Trophoblast cell (in vitro differentiated cells and primary cell): Measurements from ENCODE around the gene PDE4D.
"Not testable (repeated sequence)": the region's sequence is repeated elsewhere in the genome, so short reads cannot be mapped to it uniquely, and the experiment has no call there.

Source experiments
- DNase-seq, 2 donors: peaks; one replicate each; pipeline ENCODE4 v3.0.0-alpha.2; 2016
- H2AFZ ChIP-seq: 2 replicates; pipeline ENCODE4 v1.6.1; 2013; ENCODE audit warnings: low read length, moderate library complexity, mild to moderate bottlenecking; ENCODE audit not compliant: insufficient read depth, poor library complexity
- H2AK5ac ChIP-seq: 2 replicates; pipeline ENCODE4 v1.6.1; 2013; ENCODE audit warnings: mild to moderate bottlenecking, low read length
- H2BK120ac ChIP-seq: 2 replicates; pipeline ENCODE4 v1.6.1; 2013; ENCODE audit warnings: low read length, mild to moderate bottlenecking, moderate library complexity; ENCODE audit not compliant: insufficient read depth, poor library complexity
- H2BK12ac ChIP-seq: 2 replicates; pipeline ENCODE4 v1.6.1; 2013; ENCODE audit warnings: mild to moderate bottlenecking, low read length, moderate library complexity
- H2BK5ac ChIP-seq: 2 replicates; pipeline ENCODE4 v1.6.1; 2013; ENCODE audit warnings: low read length, low read depth, moderate library complexity, mild to moderate bottlenecking; ENCODE audit not compliant: poor library complexity
- H3K14ac ChIP-seq: 2 replicates; pipeline ENCODE4 v1.6.1; 2013; ENCODE audit warnings: mild to moderate bottlenecking, low read length
- H3K18ac ChIP-seq: 2 replicates; pipeline ENCODE4 v1.6.1; 2013; ENCODE audit warnings: mild to moderate bottlenecking, low read length
- H3K23ac ChIP-seq: 2 replicates; pipeline ENCODE4 v1.6.1; 2013; ENCODE audit warnings: low read length
- H3K27ac ChIP-seq: 2 replicates; pipeline ENCODE4 v1.5.1; 2013; ENCODE audit warnings: low read depth, mild to moderate bottlenecking, inconsistent platforms, low read length, moderate library complexity
- H3K27me3 ChIP-seq: 2 replicates; pipeline ENCODE4 v1.6.1; 2013; ENCODE audit warnings: inconsistent platforms, mild to moderate bottlenecking, low read length, moderate library complexity; ENCODE audit not compliant: insufficient read depth
- H3K36me3 ChIP-seq, 2 experiments: 1 replicate in 1 of 2; 2 replicates in 1 of 2; pipeline ENCODE4 v1.6.1; 2013; ENCODE audit warnings: low read length in 2 of 2, mild to moderate bottlenecking in 2 of 2, moderate library complexity in 1 of 2; ENCODE audit not compliant: insufficient read depth in 2 of 2, control insufficient read depth in 1 of 2
- H3K4ac ChIP-seq: 2 replicates; pipeline ENCODE4 v1.6.1; 2013; ENCODE audit warnings: low read depth, mild to moderate bottlenecking, low read length, moderate library complexity
- H3K4me1 ChIP-seq, 2 experiments: 1 replicate in 1 of 2; 2 replicates in 1 of 2; pipeline ENCODE4 v1.6.1; 2013; ENCODE audit warnings: low read length in 2 of 2, mild to moderate bottlenecking in 2 of 2, moderate library complexity in 1 of 2; ENCODE audit not compliant: insufficient read depth in 2 of 2, control insufficient read depth in 1 of 2
- H3K4me2 ChIP-seq: 2 replicates; pipeline ENCODE4 v1.6.1; 2013; ENCODE audit warnings: inconsistent platforms, mild to moderate bottlenecking, low read length, moderate library complexity
- H3K4me3 ChIP-seq: 2 replicates; pipeline ENCODE4 v1.5.1; 2013; ENCODE audit warnings: mild to moderate bottlenecking, low read depth, low read length, inconsistent platforms
- H3K79me1 ChIP-seq: one replicate; pipeline ENCODE4 v1.6.1; 2013; ENCODE audit warnings: low read length
- H3K79me2 ChIP-seq: 2 replicates; pipeline ENCODE4 v1.6.1; 2013; ENCODE audit warnings: low read length, mild to moderate bottlenecking; ENCODE audit not compliant: control insufficient read depth, insufficient read depth, poor library complexity
- H3K9ac ChIP-seq: 2 replicates; pipeline ENCODE4 v1.6.1; 2013; ENCODE audit warnings: mild to moderate bottlenecking, low read length
- H3K9me3 ChIP-seq: 2 replicates; pipeline ENCODE4 v1.6.1; 2013; ENCODE audit warnings: low read depth, mild to moderate bottlenecking, control low read depth, inconsistent platforms, low read length; ENCODE audit not compliant: insufficient read depth
- H4K12ac ChIP-seq: 2 replicates; pipeline ENCODE4 v1.6.1; 2013; ENCODE audit warnings: low read depth, mild to moderate bottlenecking, low read length, moderate library complexity
- H4K8ac ChIP-seq: 2 replicates; pipeline ENCODE4 v1.6.1; 2013; ENCODE audit warnings: low read depth, mild to moderate bottlenecking, low read length, moderate library complexity
- H4K91ac ChIP-seq: one replicate; pipeline ENCODE4 v1.6.1; 2013; ENCODE audit warnings: low read depth, mild to moderate bottlenecking, low read length, moderate library complexity
- WGBS: extraction: QIAGEN DNeasy Blood & Tissue Kit; methylation state at CpG from one replicate; pipeline ENCODE4 v1.1.7; 2013; ENCODE audit warnings: missing lambda C conversion rate; ENCODE audit not compliant: insufficient read length, insufficient coverage; ENCODE audit errors: extremely low coverage; 5-methylcytosine and 5-hydroxymethylcytosine counted together

Gene PDE4D

DNA sequence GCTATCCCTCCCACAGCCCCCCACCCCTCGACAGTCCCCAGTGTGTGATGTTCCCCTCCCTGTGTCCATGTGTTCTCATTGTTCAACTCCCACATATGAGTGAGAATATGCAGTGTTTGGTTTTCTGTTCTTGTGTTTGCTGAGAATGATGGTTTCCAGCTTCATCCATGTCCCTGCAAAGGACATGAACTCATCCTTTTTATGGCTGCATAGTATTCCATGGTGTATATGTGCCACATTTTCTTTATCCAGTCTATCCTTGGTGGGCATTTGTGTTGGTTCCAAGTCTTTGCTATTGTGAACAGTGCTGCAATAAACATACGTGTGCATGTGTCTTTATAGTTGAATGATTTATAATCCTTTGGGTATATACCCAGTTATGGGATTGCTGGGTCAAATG, 940.3 kb downstream of the PDE4D start:
- no CpG with 5 or more reads among the region's 2 CpGs for WGBS
- H3K9ac ChIP-seq, H2AFZ ChIP-seq, H3K4me3 ChIP-seq, H3K18ac ChIP-seq, H4K8ac ChIP-seq, H2BK120ac ChIP-seq, H2BK12ac ChIP-seq, DNase-seq, H3K4ac ChIP-seq, H3K36me3 ChIP-seq, H2BK5ac ChIP-seq, H3K79me2 ChIP-seq, H3K9me3 ChIP-seq, H2AK5ac ChIP-seq, H3K23ac ChIP-seq, H3K4me1 ChIP-seq, H3K27ac ChIP-seq, H3K14ac ChIP-seq, H3K4me2 ChIP-seq, H4K91ac ChIP-seq, H4K12ac ChIP-seq, H3K27me3 ChIP-seq, H3K79me1 ChIP-seq: not testable (repeated sequence)

DNA sequence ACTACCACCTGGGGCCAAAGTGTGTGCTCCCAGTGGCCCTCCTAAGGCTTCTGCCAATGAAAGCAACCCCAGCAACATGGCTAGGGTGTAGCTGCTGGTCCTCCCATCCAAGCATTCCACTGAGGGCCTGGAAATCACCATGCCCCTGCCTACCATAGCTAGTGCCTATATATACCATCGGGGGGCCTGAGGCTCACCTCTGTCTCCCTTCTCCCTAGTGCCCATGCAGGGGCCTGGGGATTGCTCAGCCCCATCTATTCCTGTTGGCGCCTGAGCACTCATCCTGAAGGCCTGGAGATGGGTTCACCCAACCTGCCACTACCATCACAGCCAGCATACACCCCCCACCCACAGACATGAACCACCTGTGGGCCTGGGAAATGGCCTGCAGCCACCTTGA, 943.3 kb downstream of the PDE4D start:
- Histone ChIP-seq H4K12ac (no peak overlapping the region), H4K8ac (no peak overlapping the region), H2AFZ (no peak overlapping the region), H3K9me3 (peaks cover 2% of the 10 kb centered on the region), H2AK5ac (no peak overlapping the region), H3K79me2 (no peaks in the 10 kb centered on the region), H3K4ac (no peak overlapping the region), H3K4me3 (no peak overlapping the region), H4K91ac (no peak overlapping the region), H3K23ac (no peak overlapping the region), H2BK5ac (no peak overlapping the region), H2BK120ac (no peak overlapping the region), H3K36me3 (no peaks in the 10 kb centered on the region), H2BK12ac (no peak overlapping the region), H3K79me1 (no peaks in the 10 kb centered on the region), H3K4me1 (no peaks in the 10 kb centered on the region), H3K9ac (no peak overlapping the region), H3K27ac (no peak overlapping the region), H3K4me2 (no peak overlapping the region), H3K14ac (no peak overlapping the region), H3K18ac (no peak overlapping the region), H3K27me3 (no peaks in the 10 kb centered on the region)
- no CpG with 5 or more reads among the region's 2 CpGs for WGBS
- no peak for DNase-seq

DNA sequence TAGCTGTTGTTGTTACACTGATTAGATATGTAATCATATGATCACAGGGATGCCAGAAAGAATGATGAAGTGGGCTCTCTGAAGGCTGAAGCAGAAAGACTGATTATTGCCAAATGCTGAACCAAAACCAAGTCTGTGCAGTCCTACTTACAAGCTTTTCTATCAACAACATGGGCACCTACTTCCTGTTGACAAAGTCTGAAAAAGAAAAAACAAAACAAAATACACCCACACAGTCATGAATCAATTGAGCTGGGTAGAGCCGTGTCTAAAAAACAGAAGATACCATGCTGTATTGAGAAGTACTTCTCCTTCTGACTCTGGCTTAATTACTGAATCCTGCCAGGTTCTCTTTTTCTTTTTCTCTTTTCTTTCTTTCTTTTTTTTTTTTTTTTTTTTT, 947.3 kb downstream of the PDE4D start:
- H4K8ac ChIP-seq, result no peak overlapping the region
- H3K4ac ChIP-seq, result no peak overlapping the region
- no peaks in the 10 kb centered on the region for H3K79me1 ChIP-seq
- no peaks in the 10 kb centered on the region for H3K4me1 ChIP-seq
- no peaks in the 10 kb centered on the region for H3K79me2 ChIP-seq
- no peak overlapping the region for H3K18ac ChIP-seq
- H2BK12ac ChIP-seq, result no peak overlapping the region
- H3K23ac ChIP-seq, result no peak overlapping the region
- H3K27ac ChIP-seq, result no peak overlapping the region
- H4K91ac ChIP-seq, result no peak overlapping the region
- H3K36me3 ChIP-seq, result no peaks in the 10 kb centered on the region
- no peak overlapping the region for H4K12ac ChIP-seq
- peaks cover 2% of the 10 kb centered on the region for H3K9me3 ChIP-seq
- H2AK5ac ChIP-seq, result no peak overlapping the region
- no peaks in the 10 kb centered on the region for H3K27me3 ChIP-seq
- no peak for DNase-seq
- H2AFZ ChIP-seq, result no peak overlapping the region
- WGBS, result no CpG with 5 or more reads among the region's 1 CpG
- no peak overlapping the region for H2BK5ac ChIP-seq
- no peak overlapping the region for H3K9ac ChIP-seq
- H2BK120ac ChIP-seq, result no peak overlapping the region
- H3K4me3 ChIP-seq, result no peak overlapping the region
- H3K4me2 ChIP-seq, result no peak overlapping the region
- no peak overlapping the region for H3K14ac ChIP-seq

DNA sequence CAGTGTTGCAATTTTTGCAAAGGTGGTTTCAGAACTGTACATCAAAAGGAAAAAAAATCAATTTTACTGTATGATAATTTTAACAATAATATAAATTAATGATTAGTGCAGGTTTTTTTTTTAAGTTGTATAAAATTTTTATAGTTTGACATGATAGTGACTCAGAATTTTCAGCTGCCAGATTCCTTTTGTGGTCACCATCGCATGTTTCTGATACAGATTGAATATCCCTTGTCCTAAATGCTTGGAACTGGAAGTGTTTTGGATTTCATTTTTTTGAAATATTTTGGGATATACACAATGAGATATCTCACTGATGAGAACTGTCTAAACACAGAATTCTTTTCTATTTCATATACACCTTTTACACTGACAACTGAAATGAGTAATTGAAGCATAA, 949.3 kb downstream of the PDE4D start:
- Histone ChIP-seq H4K91ac (no peak overlapping the region), H3K23ac (no peak overlapping the region), H3K14ac (no peak overlapping the region), H2BK5ac (no peak overlapping the region), H3K27ac (no peak overlapping the region), H3K9ac (no peak overlapping the region), H4K12ac (no peak overlapping the region), H2BK12ac (no peak overlapping the region), H3K4me3 (no peak overlapping the region), H2AK5ac (no peak overlapping the region), H2AFZ (no peak overlapping the region), H3K27me3 (no peaks in the 10 kb centered on the region), H3K79me1 (no peaks in the 10 kb centered on the region), H3K4me2 (no peak overlapping the region), H3K79me2 (no peaks in the 10 kb centered on the region), H3K4ac (no peak overlapping the region), H3K9me3 (no peaks in the 10 kb centered on the region), H3K36me3 (no peaks in the 10 kb centered on the region), H2BK120ac (no peak overlapping the region), H4K8ac (no peak overlapping the region), H3K4me1 (no peaks in the 10 kb centered on the region), H3K18ac (no peak overlapping the region)
- DNase-seq, result no peak
- WGBS, result no CpG with 5 or more reads among the region's 1 CpG
